ENCODE results near the gene RNF220.

DNA sequence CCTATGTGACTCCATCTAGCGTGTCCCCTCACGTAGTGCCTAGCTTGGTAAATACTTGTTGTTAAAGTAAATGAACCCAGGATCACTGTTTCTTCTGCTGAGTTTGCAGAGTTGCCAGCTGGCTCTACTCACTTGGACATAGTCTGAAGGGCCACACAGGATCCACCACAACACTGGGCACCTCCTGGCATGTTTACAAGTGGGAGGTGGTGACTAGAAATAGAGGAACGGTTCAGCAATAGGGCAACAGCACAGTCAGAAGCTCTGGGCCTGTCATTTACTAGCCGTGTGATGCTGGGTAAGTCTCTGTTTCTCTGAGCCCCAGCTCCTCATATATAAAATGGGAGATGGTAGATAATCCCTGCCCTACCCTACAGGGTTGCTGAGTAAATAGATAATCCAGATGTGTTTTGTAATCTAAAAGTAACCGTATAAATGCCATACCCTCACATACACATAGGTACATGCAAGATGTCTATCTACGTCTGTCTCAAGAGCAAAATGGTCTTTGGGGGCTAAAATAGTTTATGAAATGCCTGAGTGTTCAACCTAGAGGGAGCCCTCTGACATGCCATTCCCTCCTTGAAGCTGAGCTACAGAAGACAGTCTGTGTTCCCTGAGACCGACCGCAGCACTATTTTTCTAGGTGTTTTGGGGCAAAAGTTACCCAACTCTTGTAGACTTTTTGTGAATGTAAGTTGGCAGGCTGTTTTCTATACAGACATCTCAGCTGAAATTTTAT, 20.5 kb downstream of the RNF220 start:
- TF ChIP-seq CTCF (optimal IDR thresholded peaks at IDR 0.05 in 1 of 3, IDR thresholded peaks at IDR 0.05 in 1 of 3, conservative IDR thresholded peaks at IDR 0.05 in 1 of 3; ENCODE audit: extremely low read depth in 1 of 3, insufficient read depth in 2 of 3, low read length in 3 of 3): no peak
- TF ChIP-seq EZH2 (IDR thresholded peaks at IDR 0.05; ENCODE audit: low read length): no peak
